ENCODE data around the gene PRKCI.
A peak's percentile ranks its signal among the peaks of the same experiment; 100 is the strongest.

PRKCI gene

GRCh38 chr3:170302008-170302407 is 79.8 kb downstream of the PRKCI start:
- CTCF ChIA-PET = no interaction called here
- TF ChIP-seq, protein P1, sequence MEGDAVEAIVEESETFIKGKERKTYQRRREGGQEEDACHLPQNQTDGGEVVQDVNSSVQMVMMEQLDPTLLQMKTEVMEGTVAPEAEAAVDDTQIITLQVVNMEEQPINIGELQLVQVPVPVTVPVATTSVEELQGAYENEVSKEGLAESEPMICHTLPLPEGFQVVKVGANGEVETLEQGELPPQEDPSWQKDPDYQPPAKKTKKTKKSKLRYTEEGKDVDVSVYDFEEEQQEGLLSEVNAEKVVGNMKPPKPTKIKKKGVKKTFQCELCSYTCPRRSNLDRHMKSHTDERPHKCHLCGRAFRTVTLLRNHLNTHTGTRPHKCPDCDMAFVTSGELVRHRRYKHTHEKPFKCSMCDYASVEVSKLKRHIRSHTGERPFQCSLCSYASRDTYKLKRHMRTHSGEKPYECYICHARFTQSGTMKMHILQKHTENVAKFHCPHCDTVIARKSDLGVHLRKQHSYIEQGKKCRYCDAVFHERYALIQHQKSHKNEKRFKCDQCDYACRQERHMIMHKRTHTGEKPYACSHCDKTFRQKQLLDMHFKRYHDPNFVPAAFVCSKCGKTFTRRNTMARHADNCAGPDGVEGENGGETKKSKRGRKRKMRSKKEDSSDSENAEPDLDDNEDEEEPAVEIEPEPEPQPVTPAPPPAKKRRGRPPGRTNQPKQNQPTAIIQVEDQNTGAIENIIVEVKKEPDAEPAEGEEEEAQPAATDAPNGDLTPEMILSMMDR (conservative IDR thresholded peaks at IDR 0.05; ENCODE audit: low read depth) = no peak
- H3K27ac ChIP-seq = no peak overlapping the region
- POLR2A ChIA-PET (ENCODE audit: low non-redundant PET) = no interaction called here
- no peak for DNase-seq (ENCODE audit: low spot score)

DNA sequence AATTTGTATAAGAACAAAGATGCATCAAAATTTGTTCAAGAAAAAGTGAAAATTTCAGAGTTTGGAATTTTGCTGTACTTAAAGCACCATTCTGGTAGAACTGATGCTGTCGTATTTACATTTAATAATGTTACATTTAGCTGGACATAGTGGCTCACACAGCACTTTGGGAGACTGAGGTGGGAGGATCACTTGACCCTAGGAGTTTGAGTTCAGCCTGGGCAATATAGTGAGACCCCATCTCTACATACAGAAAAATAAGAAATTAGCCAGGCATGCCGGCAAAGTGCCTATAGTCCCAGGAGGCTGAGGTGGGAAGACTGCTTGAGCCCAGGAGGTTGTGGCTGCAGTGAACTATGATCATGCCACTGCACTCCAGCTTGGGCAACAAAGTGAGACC is 83.8 kb downstream of the PRKCI start:
- H3K27ac ChIP-seq = no peak overlapping the region
- ChIA-PET POLR2A (ENCODE audit: low non-redundant PET) (no interaction called here), CTCF (no interaction called here)
- no peak for DNase-seq (ENCODE audit: low spot score)
- TF ChIP-seq, protein P1 (conservative IDR thresholded peaks at IDR 0.05; ENCODE audit: low read depth) = no peak

GRCh38 chr3:170307671-170308405 is 85.6 kb downstream of the PRKCI start:
- DNase-seq (ENCODE audit: low spot score) = peak; percentile 25
- ChIA-PET CTCF (interaction anchor here (0.6 kb wide), 1 partner anchor 60 kb away, joined by 7 read pairs; no protein-coding TSS in a partner anchor), POLR2A (ENCODE audit: low non-redundant PET) (no interaction called here)
- TF ChIP-seq, protein P1 (conservative IDR thresholded peaks at IDR 0.05; ENCODE audit: low read depth) = no peak
- H3K27ac ChIP-seq = no peak overlapping the region

DNA sequence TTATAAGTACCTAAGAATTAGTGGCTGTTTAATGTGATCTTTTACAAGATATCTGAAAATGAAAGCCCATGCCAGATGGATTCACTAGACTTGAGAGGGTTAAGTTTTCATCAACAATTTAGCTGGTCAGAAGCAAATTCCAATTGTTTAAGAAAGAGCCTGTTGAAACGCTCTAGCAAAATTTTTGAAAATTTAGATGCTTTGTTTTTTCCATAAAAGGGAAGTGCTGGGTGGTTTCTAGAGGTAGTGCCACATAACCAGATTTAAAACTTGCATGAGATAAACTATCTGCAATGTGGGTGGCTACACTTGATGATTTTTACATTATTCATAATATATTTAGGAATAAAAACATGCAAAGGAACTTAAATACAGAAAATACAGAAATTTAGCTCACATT is 86.8 kb downstream of the PRKCI start:
- DNase-seq (ENCODE audit: low spot score) = no peak
- TF ChIP-seq, protein P1 (conservative IDR thresholded peaks at IDR 0.05; ENCODE audit: low read depth) = no peak
- POLR2A ChIA-PET (ENCODE audit: low non-redundant PET) = interaction anchor here (0.7 kb wide), 1 partner anchor 48 kb away, joined by 10 read pairs; no protein-coding TSS in a partner anchor
- no peak overlapping the region for H3K27ac ChIP-seq
- CTCF ChIA-PET = interaction anchor here (0.5 to 0.9 kb wide), 4 partner anchors 101 to 545 kb away, joined by 3 to 5 read pairs (median 4); no protein-coding TSS in a partner anchor

DNA sequence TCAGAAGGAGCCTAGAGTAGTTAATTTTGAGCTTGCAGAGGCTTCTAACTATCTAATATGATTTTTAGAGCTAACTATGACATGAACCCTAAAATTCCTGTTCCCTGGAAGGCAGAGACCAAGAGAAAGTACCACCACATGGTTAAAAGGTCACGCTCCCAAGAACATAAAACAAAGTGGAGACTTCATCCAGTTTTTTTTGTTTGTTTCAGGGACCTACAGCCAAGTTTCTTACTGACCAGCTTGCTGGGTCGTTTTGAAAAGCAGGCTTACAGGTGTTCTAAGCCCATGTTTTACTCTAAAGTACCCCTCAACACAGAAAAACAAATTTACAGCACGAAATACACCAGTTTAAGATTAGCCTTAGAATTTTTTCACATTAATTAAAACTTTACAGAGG is 95.7 kb downstream of the PRKCI start:
- no peak overlapping the region for H3K27ac ChIP-seq

GRCh38 chr3:170320461-170321121 is 98.4 kb downstream of the PRKCI start:
- ChIA-PET POLR2A (ENCODE audit: low non-redundant PET) (no interaction called here), CTCF (interaction anchor here (0.7 to 1.4 kb wide), 2 partner anchors 13 to 1967 kb away, joined by 3 to 4 read pairs; no protein-coding TSS in a partner anchor)
- DNase-seq (ENCODE audit: low spot score) = no peak
- H3K27ac ChIP-seq = no peak overlapping the region
- TF ChIP-seq, protein P1 (conservative IDR thresholded peaks at IDR 0.05; ENCODE audit: low read depth) = no peak

More for the DNA sequence above, 95.7 kb downstream of the PRKCI start:
- ChIA-PET POLR2A (ENCODE audit: low non-redundant PET) (no interaction called here), CTCF (interaction anchor here (0.6 to 1.1 kb wide), 2 partner anchors 77 to 96 kb away, joined by 3 read pairs; no protein-coding TSS in a partner anchor)
- DNase-seq (ENCODE audit: low spot score) = no peak
- TF ChIP-seq, protein P1 (conservative IDR thresholded peaks at IDR 0.05; ENCODE audit: low read depth) = no peak

All from RWPE1 (cell line).